ENCODE results near the gene SLC25A14. TPM values are rescaled to one million over a fixed set of nuclear protein-coding genes. Genes with fewer than 3 reads are reported as not detected.
"Not testable (repeated sequence)": the region's sequence is repeated elsewhere in the genome, so short reads cannot be mapped to it uniquely, and the experiment has no call there.

SLC25A14 gene
- total RNA-seq, 1 experiment from 2014 or later, result 13.1 TPM

- POLR2A ChIA-PET, result no interaction called here
- H3K4me3 ChIP-seq (replicated peaks in 1 of 2; ENCODE audit: low read depth in 1 of 2, low read length in 2 of 2), result no peak overlapping the region
- H3K27me3 ChIP-seq (ENCODE audit: insufficient read depth, low read length), result no peaks in the 10 kb centered on the region
- TF ChIP-seq SRF (IDR thresholded peaks at IDR 0.05; ENCODE audit: low read depth) (no peak), EGR1 (IDR thresholded peaks at IDR 0.05; ENCODE audit: low read depth) (no peak), ATF3 (IDR thresholded peaks at IDR 0.05) (no peak), MAX (IDR thresholded peaks at IDR 0.05) (no peak), POLR2AphosphoS5 (IDR thresholded peaks at IDR 0.05; ENCODE audit: low read depth, low read length) (no peak), YY1 (IDR thresholded peaks at IDR 0.05; ENCODE audit: extremely low read depth, insufficient replicate concordance, low read depth, low read length) (no peak), REST (IDR thresholded peaks at IDR 0.05; ENCODE audit: low read depth) (no peak), JUND (IDR thresholded peaks at IDR 0.05) (no peak), EZH2phosphoT487 (IDR thresholded peaks at IDR 0.05; ENCODE audit: borderline replicate concordance) (no peak), ELF1 (IDR thresholded peaks at IDR 0.05; ENCODE audit: borderline replicate concordance, low read depth) (no peak), FOSL1 (IDR thresholded peaks at IDR 0.05; ENCODE audit: low read depth) (no peak), SP1 (IDR thresholded peaks at IDR 0.05; ENCODE audit: low read depth) (no peak), RAD21 (IDR thresholded peaks at IDR 0.05; ENCODE audit: low read depth) (no peak), ZFX (IDR thresholded peaks at IDR 0.05) (no peak), SIN3A (IDR thresholded peaks at IDR 0.05; ENCODE audit: low read depth) (no peak), TCF7L2 (IDR thresholded peaks at IDR 0.05; ENCODE audit: borderline replicate concordance, extremely low read depth, insufficient read depth, insufficient read length) (no peak), CBX3 (IDR thresholded peaks at IDR 0.05; ENCODE audit: low read depth) (no peak)
- no peak overlapping the region for H2AFZ ChIP-seq (ENCODE audit: low read depth, low read length, poor library complexity, severe bottlenecking)
- RAD21 ChIA-PET (ENCODE audit: low non-redundant PET in 1 of 2, low total read pairs in 2 of 2, uncharacterized antibody in 2 of 2, unreplicated experiment in 2 of 2), result no interaction called here
- intact Hi-C loops (cut with micrococcal nuclease), result no loop called here
- no peaks in the 10 kb centered on the region for H3K9me2 ChIP-seq (ENCODE audit: insufficient read depth)
- 0 out of 4 replicates have a peak, but pooled peaks cover 0 to 2% of the 10 kb centered on the region in 2 experiments for H3K36me3 ChIP-seq (ENCODE audit: control insufficient read depth in 1 of 2, insufficient read depth in 2 of 2, low read length in 2 of 2)
- H3K4me2 ChIP-seq (ENCODE audit: low read length), result no peak overlapping the region
- H3K4me1 ChIP-seq (ENCODE audit: control insufficient read depth in 1 of 2, insufficient read depth in 2 of 2, low read length in 2 of 2), result no peaks in the 10 kb centered on the region; a peak in 1 of 4 replicates
- H3K79me2 ChIP-seq (ENCODE audit: insufficient read depth, low read length), result no peaks in the 10 kb centered on the region
- ATAC-seq (no peak), DNase-seq (ENCODE audit: low read depth, low spot score) (no peak)
- H3K27ac ChIP-seq (ENCODE audit: low read depth, low read length), result no peak overlapping the region
- no peak overlapping the region for H3K9ac ChIP-seq (ENCODE audit: low read length)
- CTCF ChIA-PET, result no interaction called here
- H4K20me1 ChIP-seq (ENCODE audit: insufficient read depth), result no peaks in the 10 kb centered on the region
- no TSS peak for BruUV-seq (replicated peaks)
- no peaks in the 10 kb centered on the region for H3K9me3 ChIP-seq (ENCODE audit: control insufficient read depth in 1 of 2, insufficient read depth in 1 of 2, low read depth in 1 of 2, low read length in 2 of 2)
Measured at GRCh38 chrX:130351567-130351966, 11.8 kb downstream of the SLC25A14 start.

- H3K27ac ChIP-seq (ENCODE audit: low read depth, low read length); H3K4me3 ChIP-seq (replicated peaks in 1 of 2; ENCODE audit: low read depth in 1 of 2, low read length in 2 of 2); H3K27me3 ChIP-seq (ENCODE audit: insufficient read depth, low read length); H4K20me1 ChIP-seq (ENCODE audit: insufficient read depth); RAD21 ChIA-PET (ENCODE audit: low non-redundant PET in 1 of 2, low total read pairs in 2 of 2, uncharacterized antibody in 2 of 2, unreplicated experiment in 2 of 2); intact Hi-C loops (cut with micrococcal nuclease); H3K4me1 ChIP-seq (ENCODE audit: control insufficient read depth in 1 of 2, insufficient read depth in 2 of 2, low read length in 2 of 2); H3K4me2 ChIP-seq (ENCODE audit: low read length); CTCF ChIA-PET; H3K36me3 ChIP-seq (ENCODE audit: control insufficient read depth in 1 of 2, insufficient read depth in 2 of 2, low read length in 2 of 2); H3K9ac ChIP-seq (ENCODE audit: low read length); POLR2A ChIA-PET; H3K9me2 ChIP-seq (ENCODE audit: insufficient read depth); BruUV-seq (replicated peaks); H2AFZ ChIP-seq (ENCODE audit: low read depth, low read length, poor library complexity, severe bottlenecking); H3K9me3 ChIP-seq (ENCODE audit: control insufficient read depth in 1 of 2, insufficient read depth in 1 of 2, low read depth in 1 of 2, low read length in 2 of 2); DNase-seq (ENCODE audit: low read depth, low spot score); H3K79me2 ChIP-seq (ENCODE audit: insufficient read depth, low read length); ATAC-seq: not testable (repeated sequence)
Measured at GRCh38 chrX:130352050-130352449, 12.3 kb downstream of the SLC25A14 start.
